Ramos (cell line): ENCODE measurements around the gene ASAH2B.

ENCODE experiments used
- in situ Hi-C: fragments of 300-500 bp; cut with MboI; formaldehyde crosslinking; loops from one replicate; pipeline ENCODE4 v1.14.3; 2022; ENCODE audit warnings: low sequenced_read_pairs; ENCODE audit not compliant: unreplicated experiment

ASAH2B gene

DNA sequence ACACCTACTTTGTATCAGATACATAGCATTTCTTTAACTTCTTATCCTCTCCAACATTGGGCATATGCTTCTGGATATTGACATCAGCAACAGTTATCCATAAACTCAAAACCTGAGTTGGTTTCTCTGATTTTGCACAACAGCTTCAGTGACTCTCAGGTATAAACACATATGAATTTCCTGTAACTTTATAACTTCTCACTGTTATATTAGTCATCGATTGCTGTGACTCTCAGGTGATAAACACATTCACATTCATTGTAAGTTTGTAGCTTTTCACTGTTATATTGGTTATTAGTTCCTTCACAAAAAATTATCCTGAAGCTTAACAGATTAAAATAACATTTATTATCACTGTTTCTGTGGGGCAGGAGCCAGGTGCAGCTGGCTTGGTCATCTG is 57.0 kb downstream of the ASAH2B start:
- in situ Hi-C loops = no loop called here

DNA sequence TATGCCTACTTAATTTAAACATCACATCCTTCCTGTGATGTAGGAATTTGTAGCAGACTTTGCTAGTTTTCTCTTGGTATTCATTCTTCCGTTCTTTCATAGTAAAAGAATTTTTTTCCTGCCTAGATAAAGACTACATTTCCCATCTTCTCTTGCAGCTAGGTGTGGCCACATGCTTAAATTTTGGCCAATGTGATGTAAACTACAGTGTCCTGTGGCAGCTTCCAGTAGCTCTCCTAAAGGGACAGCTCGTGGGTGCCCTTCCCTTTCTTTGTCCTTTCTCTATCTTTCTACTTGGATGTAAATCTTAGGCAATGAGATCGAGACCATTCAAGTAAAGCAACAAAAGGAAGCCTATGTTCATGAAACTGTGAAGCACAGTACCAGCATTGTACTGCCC is 58.6 kb downstream of the ASAH2B start:
- in situ Hi-C loops = no loop called here

DNA sequence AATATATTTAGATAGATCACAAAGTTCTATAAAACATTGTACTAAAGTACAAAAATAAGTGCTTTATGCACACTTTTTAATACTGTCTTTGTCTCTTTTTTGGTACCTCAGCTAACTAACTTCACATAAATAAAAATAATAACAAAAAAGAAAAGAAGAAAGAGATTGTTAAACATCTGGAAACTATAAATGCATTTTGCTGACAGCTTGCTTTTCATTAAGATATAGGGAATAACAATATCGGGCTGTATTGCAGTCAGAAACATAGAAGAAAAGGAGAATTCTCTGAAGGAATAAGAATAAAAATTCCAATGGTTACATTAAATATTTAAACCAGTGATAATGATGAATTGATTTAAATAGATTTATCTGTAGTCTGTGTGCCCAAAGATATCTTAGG is 59.9 kb downstream of the ASAH2B start:
- in situ Hi-C loops = no loop called here

DNA sequence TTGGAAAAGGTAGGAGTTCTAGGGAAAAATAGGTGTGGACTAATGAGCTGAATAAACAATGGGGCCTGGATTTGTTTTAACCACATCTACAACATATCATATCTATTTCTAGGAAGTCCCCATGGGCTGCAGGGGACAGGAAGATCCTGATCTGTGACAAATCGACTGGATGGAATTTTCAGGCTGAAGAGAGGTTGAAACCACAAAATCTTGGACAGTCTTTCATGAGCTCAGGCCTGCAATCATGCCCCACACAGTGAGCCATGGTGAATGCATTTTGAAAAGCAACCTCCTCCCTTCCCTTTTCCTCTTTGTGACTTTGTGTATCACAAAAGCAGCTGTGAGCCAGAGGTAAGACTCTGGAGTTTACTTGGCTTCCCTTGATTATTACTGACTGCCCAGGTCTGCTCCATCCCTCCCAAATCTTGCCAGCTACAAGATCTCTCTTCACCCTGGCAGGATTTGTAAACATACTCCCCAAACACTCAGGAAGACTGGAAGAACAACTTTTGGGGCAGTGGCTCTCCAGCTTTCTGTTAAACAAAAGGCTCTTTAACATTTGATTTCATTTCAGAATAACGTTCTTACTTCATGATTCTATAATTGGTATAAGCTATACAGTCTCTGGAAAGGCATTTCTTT is 66.4 kb downstream of the ASAH2B start:
- in situ Hi-C loops = no loop called here

- in situ Hi-C loops = no loop called here
Measured at GRCh38 chr10:50807851-50808776, 68.4 kb downstream of the ASAH2B start.
